Measurements from ENCODE around the gene BMP8B.
"Not testable (repeated sequence)": the region's sequence is repeated elsewhere in the genome, so short reads cannot be mapped to it uniquely, and the experiment has no call there.

Gene BMP8B

GRCh38 chr1:39812913-39813312, 24.2 kb upstream of the BMP8B start:
- DNase-seq, result no peak

- no peak for DNase-seq
Observed at GRCh38 chr1:39808784-39809517, 20.3 kb upstream of the BMP8B start.

- DNase-seq, result no peak
Observed at GRCh38 chr1:39805385-39805784, 16.7 kb upstream of the BMP8B start.

GRCh38 chr1:39802496-39803260, 14.0 kb upstream of the BMP8B start:
- no peak for DNase-seq

- no peak for DNase-seq
Observed at GRCh38 chr1:39800471-39800835, 11.8 kb upstream of the BMP8B start.

GRCh38 chr1:39799770-39800470, 11.3 kb upstream of the BMP8B start:
- peak in 1 of 2 experiments; percentile 37 for DNase-seq

GRCh38 chr1:39798859-39799769, 10.4 kb upstream of the BMP8B start:
- DNase-seq, result not testable (repeated sequence)

GRCh38 chr1:39795651-39796050, 7.0 kb upstream of the BMP8B start:
- DNase-seq, result no peak

- no peak for DNase-seq
Observed at GRCh38 chr1:39791838-39792237, 3.2 kb upstream of the BMP8B start.

- DNase-seq, result no peak
Observed at GRCh38 chr1:39789571-39790110, 976 bp upstream of the BMP8B start.

GRCh38 chr1:39788426-39788757, 273 bp downstream of the BMP8B start:
- DNase-seq, result no peak

GRCh38 chr1:39787964-39788363, 701 bp downstream of the BMP8B start:
- DNase-seq, result not testable (repeated sequence)

- DNase-seq, result no peak
Observed at GRCh38 chr1:39787468-39787867, 1.2 kb downstream of the BMP8B start.

- DNase-seq, result not testable (repeated sequence)
Observed at GRCh38 chr1:39787108-39787375, 1.6 kb downstream of the BMP8B start.

GRCh38 chr1:39786303-39787107, 2.2 kb downstream of the BMP8B start:
- DNase-seq, result not testable (repeated sequence)

- DNase-seq, result not testable (repeated sequence)
Observed at GRCh38 chr1:39782685-39783084, 6.0 kb downstream of the BMP8B start.

- no peak for DNase-seq
Observed at GRCh38 chr1:39782103-39782502, 6.6 kb downstream of the BMP8B start.

GRCh38 chr1:39781349-39781715, 7.3 kb downstream of the BMP8B start:
- DNase-seq, result no peak

- no peak for DNase-seq
Observed at GRCh38 chr1:39779821-39780220, 8.8 kb downstream of the BMP8B start.

GRCh38 chr1:39779137-39779536, 9.5 kb downstream of the BMP8B start:
- DNase-seq, result no peak

GRCh38 chr1:39778463-39779099, 10.1 kb downstream of the BMP8B start:
- not testable (repeated sequence) for DNase-seq
